Peyer's patch (tissue), 4 donors: ENCODE results near the gene VAV2. TPM values are rescaled to one million over a fixed set of nuclear protein-coding genes. Genes with fewer than 3 reads are reported as not detected.

Experiments
- DNase-seq, 3 donors: peaks; one replicate each; pipeline ENCODE4 v3.0.0-alpha.2; 2017 to 2019
- H3K27ac ChIP-seq, 4 donors: fragments of 200-600 bp; sonication (generic); one replicate each; pipeline ENCODE4 v1.5.1; 2016 to 2019
- H3K27me3 ChIP-seq, 2 donors: fragments of 200-600 bp; sonication (generic); one replicate each; pipeline ENCODE4 v1.5.1; 2019
- H3K36me3 ChIP-seq, 3 donors: fragments of 200-600 bp; sonication (generic); one replicate each; pipeline ENCODE4 v1.5.1; 2016 to 2019
- H3K4me1 ChIP-seq, 4 donors: fragments of 200-600 bp; sonication (generic); one replicate each; pipeline ENCODE4 v1.5.1; 2016 to 2019
- H3K4me3 ChIP-seq, 4 donors: fragments of 200-600 bp; sonication (generic); 1 replicate in 3 of 4; 2 replicates in 1 of 4; pipeline ENCODE4 v1.5.1; 2016 to 2019; ENCODE audit warnings: mild to moderate bottlenecking in 1 of 4
- H3K9me3 ChIP-seq, 4 donors: fragments of 200-600 bp; sonication (generic); one replicate each; pipeline ENCODE4 v1.5.1; 2016 to 2019; ENCODE audit warnings: mild to moderate bottlenecking in 1 of 4
- CTCF ChIP-seq, 6 experiments: fragments of 450-650 bp in 4 of 6; fragments of 200-600 bp in 2 of 6; sonication (generic) in 1 of 6; IDR thresholded peaks; one replicate each; pipeline ENCODE4 v1.5.1; 2017 to 2019; ENCODE audit warnings: antibody characterized with exemption in 6 of 6, mild to moderate bottlenecking in 3 of 6, moderate library complexity in 1 of 6
- POLR2A ChIP-seq, 2 donors: fragments of 450-650 bp; IDR thresholded peaks; one replicate each; pipeline ENCODE4 v1.5.1; 2017; ENCODE audit warnings: antibody characterized with exemption in 2 of 2, mild to moderate bottlenecking in 2 of 2, moderate library complexity in 2 of 2
- total RNA-seq, 4 donors: library from RNA; depleted of rRNA; stranded (reverse); fragments of >200 nt; gene quantifications; one replicate each; pipeline ENCODE4 v1.1.0, GENCODE V29; 2016

Gene VAV2
- total RNA-seq, 4 donors from 2014 or later, result 47.9 to 61.8 (median 58.9) TPM

GRCh38 chr9:134003237-134003636, 11.1 kb upstream of the VAV2 start:
- Histone ChIP-seq H3K4me3 (no peak overlapping the region), H3K4me1 (no peaks in the 10 kb centered on the region), H3K27me3 (no peaks in the 10 kb centered on the region), H3K9me3 (no peaks in the 10 kb centered on the region), H3K36me3 (no peaks in the 10 kb centered on the region), H3K27ac (no peak overlapping the region)
- no peak for DNase-seq
- no peak for TF ChIP-seq POLR2A (IDR thresholded peaks at IDR 0.05)
- TF ChIP-seq CTCF (IDR thresholded peaks at IDR 0.05), result no peak

- H3K36me3 ChIP-seq, result no peaks in the 10 kb centered on the region
- H3K27me3 ChIP-seq, result no peaks in the 10 kb centered on the region
- TF ChIP-seq CTCF (IDR thresholded peaks at IDR 0.05) (no peak), POLR2A (IDR thresholded peaks at IDR 0.05) (no peak)
- no peaks in the 10 kb centered on the region for H3K9me3 ChIP-seq
- no peak overlapping the region for H3K4me3 ChIP-seq
- H3K4me1 ChIP-seq, result no peaks in the 10 kb centered on the region
- no peak overlapping the region for H3K27ac ChIP-seq
- no peak for DNase-seq
These were observed 10.7 kb upstream of the VAV2 start for GRCh38 chr9:134002796-134003195.

GRCh38 chr9:133999851-134000265, 7.7 kb upstream of the VAV2 start:
- DNase-seq, result no peak
- Histone ChIP-seq H3K4me3 (no peak overlapping the region), H3K9me3 (no peaks in the 10 kb centered on the region), H3K27ac (no peak overlapping the region), H3K27me3 (no peaks in the 10 kb centered on the region), H3K36me3 (no peaks in the 10 kb centered on the region), H3K4me1 (no peaks in the 10 kb centered on the region)
- no peak for TF ChIP-seq CTCF (IDR thresholded peaks at IDR 0.05)
- TF ChIP-seq POLR2A (IDR thresholded peaks at IDR 0.05), result no peak

- Histone ChIP-seq H3K4me1 (peaks cover 0 to 3% (median 3%) of the 10 kb centered on the region in 4 donors), H3K9me3 (no peaks in the 10 kb centered on the region), H3K27ac (no peak overlapping the region), H3K36me3 (no peaks in the 10 kb centered on the region), H3K27me3 (no peaks in the 10 kb centered on the region), H3K4me3 (no peak overlapping the region)
- TF ChIP-seq POLR2A (IDR thresholded peaks at IDR 0.05) (no peak), CTCF (IDR thresholded peaks at IDR 0.05) (no peak)
- DNase-seq, result no peak
These were observed 6.9 kb upstream of the VAV2 start for GRCh38 chr9:133998915-133999595.

GRCh38 chr9:133997584-133997983, 5.5 kb upstream of the VAV2 start:
- Histone ChIP-seq H3K27ac (no peak overlapping the region), H3K9me3 (no peaks in the 10 kb centered on the region), H3K36me3 (no peaks in the 10 kb centered on the region), H3K4me1 (peaks cover 0 to 13% (median 12%) of the 10 kb centered on the region in 4 donors), H3K27me3 (no peaks in the 10 kb centered on the region), H3K4me3 (no peak overlapping the region)
- DNase-seq, result no peak
- TF ChIP-seq POLR2A (IDR thresholded peaks at IDR 0.05), result no peak
- no peak for TF ChIP-seq CTCF (IDR thresholded peaks at IDR 0.05)
